GM19025 (cell line): ENCODE data around the gene MACROD1.

Source experiments
- ATAC-seq: cut with Tn5 transposase; IDR thresholded peaks from one replicate; pipeline ENCODE4 v1.9.1; 2021; ENCODE audit warnings: mild to moderate bottlenecking, low read depth, moderate library complexity; ENCODE audit not compliant: unreplicated experiment

Gene MACROD1

DNA sequence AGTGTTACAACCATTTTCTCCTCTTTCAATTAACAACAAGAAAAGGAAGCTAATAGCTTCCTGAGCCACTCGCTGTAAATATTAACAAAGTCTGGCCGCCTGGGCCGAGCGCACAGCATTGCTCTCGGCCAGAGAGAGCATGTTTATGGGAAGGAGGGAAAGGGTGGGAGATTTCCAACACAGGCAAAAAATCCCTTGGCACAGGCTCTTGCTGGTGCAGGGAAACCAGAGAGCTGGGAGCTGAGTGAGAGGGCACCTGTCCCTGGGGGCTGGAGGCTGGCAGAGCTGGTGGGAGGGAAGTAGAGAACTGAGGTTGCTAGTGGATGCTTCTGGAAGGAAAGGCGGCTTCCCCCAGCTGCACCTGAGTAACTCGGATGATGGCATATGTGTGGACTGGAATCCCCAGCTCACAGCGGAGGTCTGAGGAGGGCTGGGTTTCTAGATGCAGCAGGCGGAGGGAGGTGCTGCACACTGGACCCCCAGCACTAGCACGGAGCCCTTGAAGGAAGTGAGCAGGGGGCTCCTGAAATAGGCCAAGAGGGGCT is 70.6 kb downstream of the MACROD1 start:
- no peak for ATAC-seq

DNA sequence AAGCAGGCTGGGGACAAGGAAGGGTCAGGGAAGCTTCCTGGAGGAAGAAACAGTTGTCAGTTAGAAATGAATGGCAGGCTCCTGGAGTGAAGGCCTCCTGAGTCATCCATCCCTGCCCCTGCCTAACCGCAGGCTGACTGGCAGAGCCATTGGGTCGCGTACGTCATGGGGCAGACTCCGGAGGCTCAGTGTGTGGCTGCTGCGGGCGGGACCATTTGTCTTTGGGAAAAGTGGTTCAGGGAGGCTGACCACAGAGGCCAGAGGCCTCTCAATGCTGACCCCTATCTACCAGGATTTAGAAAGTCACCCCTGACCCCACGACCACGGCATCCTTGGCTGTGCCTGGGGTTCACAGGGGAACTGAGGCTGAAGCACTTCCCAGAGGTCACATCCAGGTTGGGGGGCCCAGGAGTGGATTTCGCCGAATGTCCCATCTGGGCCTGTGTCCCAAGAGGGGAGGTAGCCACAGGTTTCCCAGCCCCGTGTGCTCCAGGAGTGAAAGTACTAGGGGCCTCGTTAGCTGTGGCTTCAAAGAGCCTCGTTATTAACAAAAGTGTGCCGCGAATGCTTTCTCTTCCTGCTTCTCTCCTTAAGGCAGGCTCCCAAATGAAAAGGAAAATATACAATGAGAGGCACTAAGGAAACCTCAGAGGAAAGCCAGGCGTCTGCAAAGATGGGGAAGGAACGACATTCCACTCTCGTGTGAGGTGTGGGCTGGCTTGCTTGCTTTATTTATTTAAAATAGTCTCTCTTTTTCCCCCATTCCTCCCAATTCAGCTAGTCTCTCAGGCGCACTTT is 71.3 kb downstream of the MACROD1 start:
- no peak for ATAC-seq

DNA sequence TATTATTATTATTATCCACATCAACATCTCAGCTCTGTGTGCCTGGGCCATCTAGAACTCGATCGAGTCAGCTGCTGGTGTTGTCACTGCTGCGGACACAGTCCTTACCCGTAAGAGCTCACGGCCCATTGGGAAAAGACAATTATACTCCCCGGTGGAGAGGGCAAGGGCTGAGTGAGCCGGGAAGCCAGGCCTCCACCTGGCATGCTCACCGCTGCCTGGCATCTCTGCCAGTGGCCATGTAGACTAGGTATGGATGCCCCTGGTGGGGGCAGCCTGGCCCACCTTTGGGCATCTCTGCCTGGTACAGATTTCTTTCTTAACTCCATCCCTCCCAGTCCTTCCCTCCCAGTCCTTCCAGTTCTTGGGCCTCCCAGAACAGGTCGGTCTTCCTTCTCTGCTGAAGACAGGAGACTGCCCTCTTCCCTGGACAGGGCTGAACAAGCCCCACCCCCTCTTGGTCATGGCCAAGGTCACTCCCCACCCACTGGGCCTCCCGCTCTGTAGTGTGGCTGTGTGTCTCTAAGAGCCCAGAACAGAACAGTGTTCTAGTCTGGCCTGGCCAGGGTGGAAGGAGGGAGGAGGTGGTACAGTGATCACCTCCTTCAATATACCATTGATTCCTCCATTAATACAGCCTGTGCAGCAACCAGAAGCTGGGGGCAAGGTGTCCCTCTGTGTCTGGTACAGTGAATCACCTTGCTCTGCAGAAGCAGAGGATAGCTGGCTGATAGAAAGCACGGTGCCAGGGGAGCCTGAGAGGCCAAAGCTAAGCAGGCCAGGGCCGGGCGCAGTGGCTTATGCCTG is 72.5 kb downstream of the MACROD1 start:
- no peak for ATAC-seq

DNA sequence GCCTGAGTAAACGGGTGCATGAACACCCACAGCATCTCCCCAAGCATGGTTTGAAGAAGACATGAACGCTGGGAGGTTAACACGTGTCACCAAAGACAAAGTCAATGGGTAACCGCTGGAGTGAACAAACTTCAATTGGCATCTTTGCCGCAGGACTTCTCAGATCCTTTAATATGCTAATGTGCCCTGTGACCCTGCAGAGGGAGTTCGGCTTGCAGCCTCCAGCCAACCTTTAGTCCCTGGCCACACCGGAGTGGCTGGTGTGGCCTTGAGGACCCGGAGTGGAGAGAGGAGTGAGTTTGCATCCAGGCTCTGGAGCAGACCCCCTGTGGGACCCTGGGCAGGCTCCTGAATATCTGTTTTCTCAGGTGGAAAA is 73.2 kb downstream of the MACROD1 start:
- ATAC-seq = no peak

- ATAC-seq = no peak
Measured at GRCh38 chr11:64092111-64092760, 73.7 kb downstream of the MACROD1 start.

DNA sequence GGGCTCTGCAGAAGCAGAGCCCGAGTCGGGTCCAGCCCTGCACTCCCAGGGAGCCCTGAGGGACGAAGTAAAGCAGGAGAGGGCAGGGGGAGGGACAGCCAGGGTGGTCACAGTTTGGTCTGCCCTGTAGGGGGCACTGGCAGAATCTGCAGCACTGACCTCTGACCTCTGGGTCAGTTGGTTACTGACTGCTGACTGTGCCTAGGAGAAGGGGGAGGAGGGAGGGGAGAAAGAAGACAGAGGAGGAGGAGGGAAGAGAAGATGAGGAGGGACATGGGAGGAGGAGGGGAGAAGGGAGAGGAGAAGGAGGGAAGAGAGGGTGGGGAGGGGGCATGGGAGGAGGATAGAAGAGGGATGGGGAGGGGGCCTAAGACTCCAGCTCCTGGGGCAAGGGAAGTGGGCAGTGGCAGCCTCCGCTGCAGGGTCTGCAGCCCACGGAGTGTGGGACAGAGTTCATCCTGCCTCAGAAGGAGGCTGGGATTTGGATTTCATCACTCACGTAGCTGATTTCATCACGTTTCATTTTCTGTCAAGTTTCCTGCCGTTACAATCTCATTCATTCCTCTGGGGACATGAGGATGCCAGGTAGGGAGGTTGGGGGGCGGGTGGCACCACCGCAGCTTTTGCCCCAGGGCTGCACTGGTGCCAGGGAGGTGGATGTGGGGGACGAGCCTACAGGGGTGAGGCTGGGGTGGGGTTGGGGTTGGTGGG is 75.0 kb downstream of the MACROD1 start:
- ATAC-seq = no peak

DNA sequence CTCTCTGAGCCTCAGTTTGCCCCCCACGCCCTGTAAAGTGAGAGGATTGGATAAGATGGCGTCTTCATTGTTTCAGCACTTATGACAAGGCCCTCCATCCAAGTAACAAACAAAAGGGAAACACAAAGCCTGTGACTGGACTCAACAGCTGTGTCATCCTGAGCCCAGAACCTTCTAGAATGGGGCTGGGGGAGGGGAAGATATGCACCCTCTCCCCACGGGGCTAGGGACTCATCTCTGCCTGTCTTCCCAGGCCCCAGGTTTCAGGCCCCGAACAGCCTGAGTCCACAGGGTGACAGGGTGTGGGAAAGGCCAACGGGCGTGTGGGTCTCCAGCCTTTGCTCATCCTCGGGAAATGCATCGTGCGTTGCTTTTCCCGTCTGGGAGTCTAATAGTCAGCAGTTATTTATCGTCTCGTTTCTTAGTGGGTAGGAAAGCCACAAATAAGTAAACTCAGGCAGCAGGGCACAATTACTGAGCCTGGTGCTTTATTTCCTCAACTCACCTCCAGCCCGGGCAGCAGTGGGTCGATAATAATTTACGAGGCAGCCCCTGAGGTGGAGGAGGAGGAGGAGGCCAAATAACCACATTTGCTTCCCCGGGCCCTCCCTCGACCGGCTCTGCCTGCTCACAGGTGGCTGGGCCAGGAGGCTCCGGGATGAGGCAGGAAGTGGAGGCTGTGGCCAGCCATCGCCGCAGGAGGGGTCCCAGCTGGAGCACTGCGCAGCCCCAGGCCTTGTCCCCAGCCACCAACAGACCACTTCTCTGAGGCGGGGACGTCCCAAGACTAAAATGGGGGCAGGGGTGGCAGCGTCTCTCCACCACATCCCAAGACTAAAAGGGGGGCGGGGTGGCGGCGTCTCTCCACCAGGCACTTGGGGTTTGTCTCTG is 75.8 kb downstream of the MACROD1 start:
- no peak for ATAC-seq

- no peak for ATAC-seq
Measured at GRCh38 chr11:64089493-64089892, 76.4 kb downstream of the MACROD1 start.

- no peak for ATAC-seq
Measured at GRCh38 chr11:64089027-64089360, 76.9 kb downstream of the MACROD1 start.

- ATAC-seq = no peak
Measured at GRCh38 chr11:64088162-64089026, 77.5 kb downstream of the MACROD1 start.

DNA sequence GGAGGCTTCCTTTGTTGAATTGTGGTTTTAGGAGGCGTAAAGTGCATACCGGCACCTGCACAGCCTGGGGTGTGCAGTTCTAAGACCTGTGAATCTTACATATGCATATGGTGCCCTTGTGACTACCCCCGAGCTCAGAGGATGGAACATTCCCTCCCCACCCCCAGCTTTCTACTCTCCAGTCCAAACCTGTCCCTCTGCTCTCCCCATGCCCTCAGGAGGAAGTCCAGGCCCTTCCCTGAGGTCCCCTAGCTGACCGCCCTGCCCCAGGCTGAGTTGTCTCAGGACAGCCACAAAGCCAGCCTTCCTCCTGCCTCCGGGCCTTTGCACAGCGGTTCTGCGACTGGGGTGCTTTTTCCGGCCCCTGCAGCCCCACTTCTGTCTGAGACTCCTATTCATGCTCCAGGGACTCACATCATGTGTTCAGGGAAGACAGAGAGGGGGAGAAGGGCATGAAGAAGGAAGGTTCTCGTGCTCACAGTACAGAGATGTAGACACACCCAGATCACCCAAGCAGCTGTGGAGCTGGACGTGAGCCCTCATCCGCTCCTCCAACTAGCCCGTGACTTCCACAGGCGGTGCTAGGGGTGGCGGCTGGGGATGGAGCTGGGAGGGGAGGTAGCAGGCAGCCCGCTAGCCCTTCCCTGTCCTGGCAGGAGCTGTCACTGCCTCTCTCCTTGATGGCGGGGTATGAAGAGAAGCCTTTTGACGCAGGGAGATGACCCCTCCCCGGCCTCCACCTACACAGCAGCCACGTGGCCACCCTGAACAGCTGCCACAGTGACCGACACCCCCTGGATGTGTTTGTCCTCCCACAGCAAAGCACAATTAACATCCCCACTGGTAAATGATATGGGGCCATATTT is 79.4 kb downstream of the MACROD1 start:
- ATAC-seq = no peak

GRCh38 chr11:64085906-64086257 is 80.0 kb downstream of the MACROD1 start:
- ATAC-seq = no peak

- ATAC-seq = no peak
Measured at GRCh38 chr11:64084951-64085710, 80.8 kb downstream of the MACROD1 start.

- ATAC-seq = no peak
Measured at GRCh38 chr11:64084146-64084950, 81.6 kb downstream of the MACROD1 start.

- ATAC-seq = no peak
Measured at GRCh38 chr11:64083398-64084080, 82.4 kb downstream of the MACROD1 start.
